ENCODE data around the gene CTAGE9.

GRCh38 chr6:131747821-131748353, 37.1 kb upstream of the CTAGE9 start:
- TF ChIP-seq CTCF (IDR thresholded peaks at IDR 0.05) (no peak), POLR2A (IDR thresholded peaks at IDR 0.05) (no peak)

All from esophagus squamous epithelium (tissue), 4 donors.